ENCODE data around the gene SMAD5. TPM values are rescaled to one million over a fixed set of nuclear protein-coding genes. Genes with fewer than 3 reads are reported as not detected.

Gene SMAD5
- total RNA-seq, 3 donors from 2014 or later: 45.6 to 63.7 (median 52.4) TPM

- Histone ChIP-seq H3K27me3 (no peaks in the 10 kb centered on the region), H3K36me3 (no peaks in the 10 kb centered on the region), H3K4me1 (no peaks in the 10 kb centered on the region), H3K9me3 (no peaks in the 10 kb centered on the region), H3K27ac (no peak overlapping the region), H3K4me3 (no peak overlapping the region)
- no peak for TF ChIP-seq CTCF (IDR thresholded peaks at IDR 0.05)
- no peak for TF ChIP-seq POLR2A (IDR thresholded peaks at IDR 0.05)
- no peak for TF ChIP-seq POLR2AphosphoS5 (IDR thresholded peaks at IDR 0.05)
- intact Hi-C loops (cut with DNase I; ENCODE audit: low total_unique reads): no loop called here
- no peak for DNase-seq (ENCODE audit: low spot score in 2 of 2)
These were observed 21.1 kb downstream of the SMAD5 start for GRCh38 chr5:136153581-136154236.

- intact Hi-C loops (cut with DNase I; ENCODE audit: low total_unique reads): no loop called here
- H3K4me3 ChIP-seq: no peak overlapping the region
- DNase-seq (ENCODE audit: low spot score in 2 of 2): no peak
- no peak overlapping the region for H3K27ac ChIP-seq
- TF ChIP-seq POLR2AphosphoS5 (IDR thresholded peaks at IDR 0.05): no peak
- TF ChIP-seq POLR2A (IDR thresholded peaks at IDR 0.05): no peak
- no peak for TF ChIP-seq CTCF (IDR thresholded peaks at IDR 0.05)
- no peaks in the 10 kb centered on the region for H3K27me3 ChIP-seq
- H3K4me1 ChIP-seq: no peaks in the 10 kb centered on the region
- no peaks in the 10 kb centered on the region for H3K9me3 ChIP-seq
- H3K36me3 ChIP-seq: no peaks in the 10 kb centered on the region
These were observed 22.4 kb downstream of the SMAD5 start for GRCh38 chr5:136155078-136155477.

GRCh38 chr5:136155761-136156160, 23.1 kb downstream of the SMAD5 start:
- H3K4me1 ChIP-seq: no peaks in the 10 kb centered on the region
- intact Hi-C loops (cut with DNase I; ENCODE audit: low total_unique reads): no loop called here
- TF ChIP-seq POLR2A (IDR thresholded peaks at IDR 0.05) (no peak), POLR2AphosphoS5 (IDR thresholded peaks at IDR 0.05) (no peak), CTCF (IDR thresholded peaks at IDR 0.05) (no peak)

GRCh38 chr5:136157514-136157913, 24.9 kb downstream of the SMAD5 start:
- no peaks in the 10 kb centered on the region for H3K4me1 ChIP-seq

More at GRCh38 chr5:136155761-136156160, 23.1 kb downstream of the SMAD5 start:
- Histone ChIP-seq H3K4me3 (no peak overlapping the region), H3K27me3 (no peaks in the 10 kb centered on the region), H3K36me3 (no peaks in the 10 kb centered on the region), H3K27ac (no peak overlapping the region), H3K9me3 (no peaks in the 10 kb centered on the region)
- no peak for DNase-seq (ENCODE audit: low spot score in 2 of 2)

More at GRCh38 chr5:136157514-136157913, 24.9 kb downstream of the SMAD5 start:
- H3K4me3 ChIP-seq: no peak overlapping the region
- H3K27ac ChIP-seq: no peak overlapping the region
- no peaks in the 10 kb centered on the region for H3K27me3 ChIP-seq
- H3K36me3 ChIP-seq: no peaks in the 10 kb centered on the region
- intact Hi-C loops (cut with DNase I; ENCODE audit: low total_unique reads): no loop called here
- TF ChIP-seq CTCF (IDR thresholded peaks at IDR 0.05) (no peak), POLR2A (IDR thresholded peaks at IDR 0.05) (no peak), POLR2AphosphoS5 (IDR thresholded peaks at IDR 0.05) (no peak)
- no peak for DNase-seq (ENCODE audit: low spot score in 2 of 2)
- H3K9me3 ChIP-seq: no peaks in the 10 kb centered on the region
